DMS 273 (cell line): ENCODE results near the gene AMDHD2.

Experiments
- DNase-seq: peaks from one replicate; lab custom pipeline; 2025; ENCODE audit not compliant: unreplicated experiment; lab: John Stamatoyannopoulos, UW

Gene AMDHD2

DNA sequence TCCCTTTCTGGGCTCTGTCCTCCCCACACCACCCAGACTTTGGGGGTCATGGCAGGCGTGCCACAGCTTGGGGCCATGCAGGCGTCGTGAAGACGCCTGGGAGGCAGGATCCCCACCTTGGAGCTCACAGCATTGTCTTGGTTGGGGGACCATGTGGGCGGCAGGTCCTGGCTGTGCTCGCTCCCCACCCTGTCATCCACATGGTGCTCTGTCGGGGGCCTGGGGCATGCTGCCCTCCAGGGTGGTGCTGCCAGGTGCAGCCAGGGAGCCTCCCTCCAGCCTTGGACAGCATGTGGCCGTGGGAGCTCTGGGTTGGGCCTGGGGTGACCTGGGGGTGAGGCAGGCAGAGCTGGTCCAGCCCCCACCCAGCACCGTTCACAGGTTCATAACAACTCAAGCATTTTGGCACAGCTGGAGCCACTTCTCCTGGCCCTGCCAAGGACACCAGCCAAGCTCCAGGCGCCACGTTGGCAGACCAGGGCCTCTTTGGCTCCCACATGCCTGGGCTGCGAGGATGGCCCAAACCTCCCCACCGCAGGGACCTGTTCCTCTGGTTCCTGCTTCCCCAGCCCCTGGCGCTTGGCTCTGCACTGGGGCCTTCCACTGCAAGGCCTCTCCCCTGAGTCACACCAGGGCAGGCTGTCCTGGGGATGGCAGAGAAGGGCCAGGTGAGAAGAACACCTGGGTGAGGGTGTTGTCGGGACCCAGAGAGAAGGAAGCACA, 21.5 kb upstream of the AMDHD2 start:
- DNase-seq, result peak; percentile 60

DNA sequence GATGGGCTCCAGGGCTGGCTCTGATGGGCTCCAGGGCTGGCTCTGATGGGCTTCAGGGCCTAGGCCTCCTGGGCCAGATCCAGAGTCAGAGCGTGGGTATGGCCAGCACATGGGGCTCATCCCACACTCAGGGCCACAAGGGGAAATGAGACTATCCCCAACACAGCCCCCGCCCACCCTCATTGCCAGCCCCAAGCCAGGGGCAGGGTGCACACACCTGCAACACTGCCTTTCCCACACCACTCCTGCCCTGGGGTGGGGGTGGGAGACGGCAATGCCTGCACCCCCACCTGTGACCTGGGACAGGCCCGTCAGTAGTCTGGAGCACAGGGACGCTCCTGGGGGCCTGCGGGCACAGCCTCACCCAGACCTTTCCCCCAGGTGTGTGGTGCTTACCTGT, 20.7 kb upstream of the AMDHD2 start:
- DNase-seq, result no peak

DNA sequence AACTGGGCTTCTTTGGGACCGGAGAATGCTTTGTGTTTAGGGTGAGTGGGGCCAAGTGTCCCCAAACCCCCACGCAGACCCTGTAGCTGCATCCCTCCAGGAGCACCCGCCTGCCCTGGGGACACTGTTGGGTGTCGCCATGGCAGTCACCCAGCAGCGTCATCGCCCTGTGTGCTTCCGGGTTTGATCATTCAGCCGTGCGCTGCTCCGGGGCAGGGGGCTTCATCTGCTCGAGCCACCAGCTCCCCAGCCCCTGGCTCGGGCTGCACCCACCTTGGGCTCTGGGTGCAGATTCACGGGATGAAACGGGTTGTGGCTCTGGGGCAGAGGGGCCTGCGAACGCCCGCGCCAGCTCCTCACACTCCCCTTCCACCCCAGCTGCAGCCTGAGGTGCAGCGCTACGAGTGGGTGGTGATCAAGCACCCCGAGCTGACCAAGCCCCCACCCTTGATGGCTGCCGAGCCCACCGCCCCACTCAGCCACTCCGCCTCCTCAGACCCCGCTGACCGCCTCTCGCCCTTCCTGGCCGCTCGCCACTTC, 20.2 kb upstream of the AMDHD2 start:
- no peak for DNase-seq

DNA sequence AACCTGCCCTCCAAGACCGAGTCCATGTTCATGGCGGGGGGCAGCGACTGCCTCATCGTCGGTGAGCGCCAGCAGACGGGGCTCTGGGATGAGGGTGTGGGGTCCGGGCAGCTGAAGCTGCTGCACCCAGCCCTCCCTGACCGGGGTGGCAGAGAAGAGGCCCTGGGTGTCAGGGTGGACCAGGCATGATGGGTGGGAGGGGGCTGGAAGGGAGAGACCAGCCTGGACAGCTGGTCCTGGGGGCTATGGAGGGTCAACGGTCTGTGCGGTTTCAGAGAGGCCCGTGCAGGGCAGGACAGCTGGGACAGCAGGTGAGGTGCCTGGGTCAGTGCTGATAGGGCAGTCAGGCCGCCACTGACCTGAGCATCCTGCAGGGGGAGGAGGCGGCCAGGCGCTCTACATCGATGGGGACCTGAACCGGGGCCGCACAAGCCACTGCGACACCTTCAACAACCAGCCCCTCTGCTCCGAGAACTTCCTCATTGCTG, 19.7 kb upstream of the AMDHD2 start:
- DNase-seq, result no peak

DNA sequence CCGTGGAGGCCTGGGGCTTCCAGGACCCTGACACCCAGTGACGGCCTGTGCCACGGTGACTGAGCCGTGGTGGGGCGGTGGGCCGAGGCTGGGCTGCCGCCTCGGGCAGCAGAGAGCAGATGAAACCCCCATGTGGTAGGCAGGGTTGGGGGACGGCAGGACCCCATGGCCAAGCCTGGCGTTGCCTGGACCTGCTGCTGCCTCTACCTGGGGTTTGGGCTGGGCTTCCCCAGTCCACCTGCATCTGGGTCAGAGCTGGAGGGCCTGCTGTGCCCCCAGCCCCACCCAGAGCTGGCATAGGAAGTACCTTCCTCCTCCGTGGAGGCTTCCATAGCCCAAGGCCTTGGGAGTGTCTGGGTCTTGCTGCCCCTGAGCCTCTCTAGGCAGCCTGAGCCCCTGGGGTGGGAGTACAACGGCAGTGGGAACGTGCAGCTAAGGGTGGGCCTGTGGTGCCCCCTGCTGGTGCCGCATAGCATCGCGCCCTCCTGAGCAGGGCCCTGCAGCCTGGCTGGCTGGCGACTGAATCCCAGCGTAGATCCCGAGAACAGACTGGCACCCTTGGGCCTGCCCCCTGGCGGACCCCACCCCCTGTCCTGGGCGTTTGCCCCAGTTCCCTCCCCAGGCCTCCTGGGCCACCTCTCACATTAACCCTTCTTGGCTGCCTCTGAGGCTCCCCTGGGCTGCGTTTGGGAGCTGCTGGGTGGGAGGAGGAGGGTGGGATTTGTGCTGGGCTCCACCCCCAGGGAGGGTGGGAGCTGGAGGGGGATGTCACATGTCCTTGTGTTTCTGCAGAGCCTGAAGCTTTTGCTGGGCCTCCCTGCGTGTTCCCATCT, 19.0 kb upstream of the AMDHD2 start:
- peak; percentile 93 for DNase-seq

DNA sequence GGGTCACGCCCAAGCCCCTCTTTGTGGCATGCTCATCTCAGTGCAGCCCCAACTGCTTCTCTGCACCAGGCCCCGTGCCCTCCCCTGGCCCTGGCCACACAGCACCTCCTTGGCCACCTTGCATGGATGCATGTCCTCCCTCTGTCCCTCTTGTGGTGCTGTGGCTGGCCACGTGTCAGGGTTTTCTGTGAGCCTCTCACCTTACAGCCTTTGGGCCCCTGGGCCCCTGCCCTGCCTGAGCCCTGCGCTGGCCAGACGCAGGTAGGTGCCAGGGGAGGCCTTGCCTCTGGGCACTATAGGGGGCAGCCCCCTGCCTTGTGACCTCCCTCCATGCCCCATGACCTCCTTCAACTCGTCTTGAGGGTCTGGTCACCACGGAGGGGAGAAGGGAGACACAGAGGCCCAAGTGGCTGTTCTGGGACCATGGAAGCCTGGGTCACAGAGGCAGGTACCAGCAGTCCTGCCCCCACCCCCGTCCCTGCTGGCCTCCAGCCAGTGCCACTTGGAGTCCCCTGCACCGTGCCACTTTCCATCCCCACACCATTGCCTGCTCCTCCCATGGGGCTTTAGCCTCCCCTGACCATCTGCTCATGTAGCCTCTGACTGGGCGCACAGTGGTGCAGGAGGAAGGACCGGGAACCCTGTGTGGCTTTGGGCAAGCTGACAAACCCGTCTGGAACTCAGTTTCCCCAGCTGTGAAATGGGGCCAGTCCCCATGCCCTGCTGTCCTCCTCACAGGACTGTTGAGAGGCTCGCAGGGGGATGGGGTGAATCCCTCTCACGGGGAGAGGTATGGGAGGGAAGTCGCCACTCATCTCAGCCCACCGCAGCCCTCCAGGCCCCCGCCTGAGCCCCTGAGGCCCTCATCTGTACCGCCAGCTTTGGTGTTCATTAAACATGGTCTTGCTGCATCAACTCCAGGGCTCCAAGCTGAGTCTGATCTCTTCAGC, 17.9 kb upstream of the AMDHD2 start:
- no peak for DNase-seq

DNA sequence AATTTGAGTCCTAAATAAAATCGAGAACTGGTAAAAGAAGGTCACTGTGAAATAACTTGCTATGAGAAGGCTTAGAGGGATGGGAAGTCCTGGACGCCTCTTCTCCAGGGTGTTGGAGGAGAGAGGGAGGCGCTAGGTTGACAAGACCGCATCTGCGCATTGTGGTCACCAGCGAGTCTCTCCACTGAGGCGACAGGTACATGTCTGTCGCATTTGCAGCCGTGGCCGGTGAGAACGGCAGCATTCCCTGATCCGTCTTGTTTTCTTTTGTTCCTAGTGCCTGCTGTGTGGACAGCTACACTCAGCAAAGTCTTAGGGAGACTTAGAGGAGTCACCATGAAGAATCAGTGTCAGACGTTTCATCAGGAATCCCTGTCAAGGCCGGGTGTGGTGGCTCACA, 14.5 kb upstream of the AMDHD2 start:
- DNase-seq, result no peak

DNA sequence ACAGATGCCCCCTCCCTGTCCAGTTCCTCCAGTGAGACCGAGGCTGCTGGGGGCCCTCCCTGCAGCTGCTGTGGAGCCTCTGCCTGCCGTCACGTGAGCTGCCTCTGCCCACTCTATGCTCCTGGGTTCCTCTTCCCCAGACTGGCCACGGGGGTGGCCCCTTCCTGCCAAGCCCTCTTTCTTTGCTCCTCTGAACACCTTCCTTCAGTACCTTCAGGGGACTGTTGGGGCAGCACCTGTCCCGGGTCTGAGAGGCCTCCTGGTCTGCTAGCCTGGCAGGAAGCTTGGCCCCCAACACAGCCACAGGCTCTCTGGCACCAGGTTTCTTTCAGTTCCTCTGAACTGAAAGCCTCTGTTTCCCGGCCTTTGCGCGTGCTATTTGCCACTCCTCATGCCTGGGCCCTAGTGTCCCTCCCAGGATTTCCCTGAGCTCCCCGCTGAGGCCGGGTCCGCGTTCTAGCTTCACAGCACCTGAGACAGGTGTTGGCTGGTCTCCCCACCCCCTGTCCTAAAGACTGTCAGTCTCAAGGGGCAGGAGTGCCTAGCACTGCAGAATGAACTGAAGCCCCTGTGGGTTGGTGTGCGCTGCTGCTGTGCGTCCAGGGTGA, 13.0 kb upstream of the AMDHD2 start:
- DNase-seq, result no peak

DNA sequence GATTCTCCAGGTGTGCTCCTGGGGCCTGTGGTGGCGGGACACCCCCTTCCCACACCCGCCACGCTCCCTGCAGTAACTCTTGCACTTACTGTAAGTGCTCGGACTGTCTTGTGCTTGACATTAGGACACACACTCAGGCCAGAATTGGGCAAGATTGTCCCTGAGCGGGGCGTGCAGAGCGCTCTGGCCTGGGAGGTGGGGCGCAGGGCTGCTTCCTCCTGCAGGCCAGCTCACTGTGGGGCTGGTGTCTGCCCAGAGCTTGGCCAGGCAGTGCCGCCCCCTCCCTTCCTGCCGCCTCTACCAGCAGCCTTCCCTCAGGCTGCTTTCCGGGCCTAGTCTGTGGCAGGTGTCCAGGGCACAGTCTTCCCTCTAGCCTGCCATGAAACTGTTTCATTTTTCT, 12.5 kb upstream of the AMDHD2 start:
- no peak for DNase-seq

DNA sequence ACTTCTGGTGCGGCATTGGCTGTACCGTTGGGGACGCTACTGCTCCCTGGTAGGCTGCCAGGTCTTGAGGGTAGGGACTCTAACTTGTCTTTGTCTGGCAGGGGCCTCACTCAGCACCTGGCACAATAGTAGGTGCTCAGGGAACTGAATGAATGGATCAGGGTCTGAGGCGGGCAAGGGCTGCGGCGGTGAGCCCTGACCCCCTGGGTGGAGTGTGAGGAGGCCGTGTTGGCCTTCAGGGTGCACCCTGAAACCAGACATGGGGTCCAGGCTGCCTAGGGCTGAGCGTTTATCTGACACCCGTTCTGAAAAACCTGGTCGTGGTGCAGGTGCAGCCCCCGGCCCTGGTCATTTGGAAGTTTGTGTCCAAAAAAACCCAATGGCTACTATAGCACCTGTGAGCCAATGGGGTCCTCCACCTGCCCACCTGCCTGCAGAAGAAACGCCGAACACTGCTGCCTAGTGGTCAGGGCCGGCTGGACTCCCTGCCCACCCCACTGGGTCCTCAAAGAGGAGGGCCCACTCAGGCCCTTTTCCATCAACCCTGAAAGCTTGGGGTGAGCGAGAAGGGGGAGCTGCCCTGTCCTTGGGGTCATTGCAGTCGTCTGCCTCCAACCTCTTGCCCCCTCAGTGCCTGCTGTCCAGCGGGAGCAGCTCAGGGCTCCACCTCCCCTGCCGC, 11.3 kb upstream of the AMDHD2 start:
- DNase-seq, result no peak

DNA sequence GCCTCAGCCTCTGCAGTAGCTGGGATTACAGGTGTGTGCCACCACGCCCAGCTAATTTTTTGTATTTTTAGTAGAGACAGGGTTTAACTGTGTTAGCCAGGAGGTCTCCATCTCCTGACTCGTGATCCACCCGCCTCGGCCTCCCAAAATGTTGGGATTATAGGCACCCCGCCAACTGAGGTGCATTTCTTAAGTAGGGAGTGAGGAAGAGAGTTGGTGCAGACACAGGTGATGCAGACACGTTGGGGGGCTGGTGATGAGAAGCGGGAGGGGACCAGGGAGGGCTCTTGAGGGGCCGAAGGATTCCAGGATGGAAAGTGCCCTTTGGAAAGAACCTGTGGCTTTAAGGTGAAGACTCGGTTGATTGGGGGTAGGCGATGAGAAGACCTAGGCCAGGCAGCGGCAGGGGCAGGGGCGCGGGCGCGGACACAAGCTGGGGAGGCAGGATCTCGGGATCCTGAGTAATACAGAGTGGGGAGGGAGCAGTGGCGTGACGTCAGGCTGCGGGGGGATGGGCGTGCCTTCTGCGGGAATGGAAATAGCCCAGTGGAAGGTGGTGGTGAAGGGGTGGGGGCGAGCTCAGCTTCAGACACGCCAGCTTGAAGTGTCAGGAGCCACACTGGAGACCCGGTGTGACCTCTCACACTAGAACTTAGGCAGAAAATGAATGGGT, 8.9 kb upstream of the AMDHD2 start:
- no peak for DNase-seq

DNA sequence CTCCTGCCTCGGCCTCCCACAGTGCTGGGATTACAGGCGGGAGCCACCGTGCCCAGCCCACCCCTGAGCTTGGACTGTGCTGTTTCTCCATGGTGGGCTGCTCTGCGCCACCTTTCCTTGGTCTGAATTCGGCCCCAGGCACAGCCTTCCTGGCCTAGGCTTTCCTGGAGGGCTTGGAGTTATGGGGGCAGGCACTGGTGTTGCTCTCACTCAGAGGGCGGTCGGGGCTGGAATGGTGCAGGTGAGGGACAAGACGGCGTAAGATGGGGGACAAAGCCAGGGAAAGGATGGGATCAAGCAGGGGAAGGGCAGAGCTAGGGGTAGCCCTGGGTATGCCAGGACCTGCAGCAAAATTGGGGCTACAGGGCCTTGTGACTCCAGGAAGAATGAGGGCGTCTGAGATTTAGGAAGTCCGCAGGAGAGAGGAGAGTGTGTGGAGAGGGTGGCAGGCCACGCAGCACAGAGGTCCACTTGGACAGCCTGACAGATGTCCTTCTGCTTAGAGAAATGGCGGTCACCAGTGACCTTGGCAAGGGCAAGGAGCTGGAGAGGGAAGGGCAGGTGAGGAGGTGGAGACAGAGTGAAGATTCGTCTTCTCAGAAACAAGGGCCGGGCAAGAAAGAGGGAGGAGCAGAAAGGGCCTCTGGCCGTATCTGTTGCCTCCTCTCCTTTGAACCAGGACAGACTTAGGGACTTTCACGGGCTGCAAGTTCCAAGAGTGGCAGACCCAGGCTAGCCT, 8.0 kb upstream of the AMDHD2 start:
- no peak for DNase-seq

DNA sequence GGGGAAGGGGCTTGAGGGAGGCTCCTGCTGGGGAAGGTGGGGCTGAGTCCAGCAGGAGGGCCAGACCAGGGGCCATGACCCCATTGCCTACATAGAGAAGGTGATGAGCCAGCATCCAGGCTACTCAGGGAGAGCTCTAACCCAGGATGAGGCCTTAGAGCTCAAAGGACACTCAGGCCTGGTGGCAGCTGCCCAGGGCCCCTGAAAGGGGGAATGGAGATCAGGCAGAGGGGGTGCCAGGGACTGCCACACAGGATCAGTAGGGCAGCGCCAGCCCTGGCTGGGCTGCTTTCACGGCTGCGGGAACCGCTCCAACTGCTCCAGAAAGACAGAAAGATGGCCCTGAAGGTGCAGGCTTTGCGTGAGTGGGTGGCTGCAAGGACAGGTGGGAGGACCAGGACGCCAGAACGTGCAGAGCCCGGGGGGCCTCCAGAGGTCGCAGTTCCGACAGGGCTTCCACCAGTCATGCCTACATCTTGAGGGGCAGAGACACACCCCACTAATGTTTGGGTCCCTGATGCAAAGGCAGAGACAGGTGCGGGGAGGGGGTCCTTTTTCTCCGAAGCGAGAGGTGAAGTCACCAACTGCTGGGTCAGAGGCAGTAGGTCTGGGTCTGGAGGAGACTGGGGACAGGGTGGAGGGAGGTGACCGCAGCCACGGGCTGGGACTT, 7.3 kb upstream of the AMDHD2 start:
- peak; percentile 56 for DNase-seq

DNA sequence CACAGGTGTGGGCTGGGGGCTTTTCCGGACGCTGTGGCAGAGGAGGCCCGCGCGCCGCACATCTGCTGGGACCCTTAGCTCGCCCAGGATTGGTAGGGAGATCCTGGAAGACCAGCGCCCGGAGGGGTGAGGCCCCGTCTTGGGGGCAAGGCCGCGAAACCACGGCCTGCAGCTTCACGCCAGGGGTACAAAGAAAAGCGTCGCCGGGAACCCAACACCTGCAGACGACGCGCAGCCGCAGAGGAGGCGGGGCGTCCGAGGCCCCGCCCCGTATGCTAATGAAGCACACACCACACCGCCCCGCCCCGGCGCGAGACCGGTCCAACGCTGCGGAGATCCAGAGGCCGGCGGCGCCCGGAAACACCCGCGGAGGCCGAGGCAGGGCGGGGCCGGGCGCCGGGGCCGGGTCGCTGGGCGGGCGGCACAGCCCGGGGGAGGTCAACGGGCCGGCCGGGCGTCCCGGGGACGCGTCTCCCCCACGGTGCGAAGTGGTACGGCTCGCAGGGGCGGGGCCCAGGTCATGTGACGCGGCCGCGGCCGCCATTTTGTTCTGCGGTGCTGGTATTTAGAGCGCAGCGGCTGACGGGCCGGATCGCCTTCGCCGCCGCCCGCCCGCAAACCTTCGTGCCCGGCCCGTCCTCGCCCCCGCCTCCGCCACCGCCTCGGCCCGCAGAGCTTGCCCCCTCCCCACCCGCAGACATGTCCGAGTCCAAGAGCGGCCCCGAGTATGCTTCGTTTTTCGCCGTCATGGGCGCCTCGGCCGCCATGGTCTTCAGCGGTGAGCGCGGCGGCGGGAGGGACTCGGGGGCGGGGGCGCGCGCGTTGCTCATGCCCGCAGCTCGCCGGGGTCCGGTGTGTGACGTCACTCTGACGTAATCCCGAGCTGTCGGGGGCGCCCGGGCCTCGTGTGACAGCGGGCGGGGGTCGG, 6.5 kb upstream of the AMDHD2 start, which contains the start of gene ATP6V0C:
Gene ATP6V0C (plus strand): TSS at position 548 of the 928 bp plus-strand sequence. CDS start 152 bp downstream, at position 700.
- DNase-seq, result peak; percentile 98

DNA sequence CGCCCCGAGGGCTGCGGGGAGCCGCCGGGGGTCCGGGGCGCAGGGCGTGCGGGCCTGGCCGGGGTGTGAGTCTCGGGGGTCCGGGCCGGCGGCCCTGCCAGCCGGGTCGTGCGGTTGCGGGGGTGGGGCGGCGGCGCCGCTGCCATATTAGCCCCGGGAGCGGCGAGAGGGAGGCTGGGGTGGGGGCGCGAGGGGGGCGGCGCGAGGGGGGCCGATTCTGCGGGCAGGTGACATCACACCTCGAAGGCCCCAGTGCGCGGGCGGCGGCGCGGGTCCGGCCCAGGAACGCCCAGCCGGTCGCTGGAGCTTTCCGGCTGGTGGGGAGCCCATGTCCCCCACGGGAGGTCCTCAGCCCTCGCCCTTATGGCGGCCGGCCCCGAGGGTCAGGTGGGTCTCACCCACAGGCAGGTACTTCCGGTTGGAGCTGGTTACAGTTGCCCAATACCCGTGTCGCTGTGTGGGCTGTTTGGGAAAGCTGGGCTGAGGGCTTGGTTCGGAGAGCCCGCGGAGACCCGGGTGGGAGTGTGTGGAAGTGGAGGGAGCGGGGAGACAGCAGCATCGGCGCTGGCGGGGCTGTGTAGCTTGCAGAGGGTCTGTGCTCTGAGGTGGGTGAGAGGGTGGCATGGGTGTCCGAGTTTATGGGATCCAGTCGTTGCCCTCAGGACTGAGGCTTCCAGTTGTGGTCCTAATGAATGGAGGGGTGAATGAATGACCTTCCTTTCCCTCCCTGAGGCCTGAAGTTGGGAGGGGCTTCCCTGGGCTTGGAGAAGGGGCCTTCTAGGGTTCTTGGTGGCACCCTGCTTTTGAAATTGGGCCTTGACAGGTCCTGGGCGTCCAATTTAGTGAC, 5.6 kb upstream of the AMDHD2 start:
- peak; percentile 46 for DNase-seq
